ENCODE measurements around the gene CYBA. TPM values are rescaled to one million over a fixed set of nuclear protein-coding genes. Genes with fewer than 3 reads are reported as not detected.
A peak's percentile ranks its signal among the peaks of the same experiment; 100 is the strongest.

The CYBA gene
- total and polyA plus RNA-seq, 9 of the 15 experiments (the other 6 are each of a cell fraction or from before 2014, with no cell fraction given) = 0.34 to 683 (median 93.0) TPM

DNA sequence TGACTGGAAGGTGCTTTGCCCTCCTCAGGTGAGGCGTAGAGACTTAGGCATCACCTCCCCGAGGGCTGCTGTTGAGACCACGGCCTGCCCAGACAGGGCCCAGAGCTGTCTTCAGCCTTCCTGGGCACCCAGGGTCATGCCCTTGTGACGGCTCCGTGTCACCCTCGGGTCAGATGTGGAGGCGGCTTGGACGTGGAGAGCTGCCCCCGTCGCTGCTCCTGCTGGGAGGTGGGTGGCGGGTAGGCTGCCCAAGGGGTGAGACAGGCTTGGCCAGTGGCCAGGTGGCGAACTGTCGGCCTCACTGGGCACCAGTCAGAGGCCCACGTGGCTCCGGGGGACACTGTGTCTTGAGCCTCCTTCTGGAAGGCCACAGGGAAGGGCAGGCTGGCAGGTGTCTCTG lies 44.4 kb upstream of the CYBA start (continued):
- no peak for TF ChIP-seq ZNF318 (IDR thresholded peaks at IDR 0.05; ENCODE audit: borderline replicate concordance in 1 of 2, low read depth in 1 of 2)
- no peak for TF ChIP-seq ZNF586 (CRISPR knock-in tag; conservative IDR thresholded peaks at IDR 0.05)
- TF ChIP-seq HSF4 (CRISPR knock-in tag; IDR thresholded peaks at IDR 0.05; ENCODE audit: borderline replicate concordance) = no peak
- TF ChIP-seq, protein P1, sequence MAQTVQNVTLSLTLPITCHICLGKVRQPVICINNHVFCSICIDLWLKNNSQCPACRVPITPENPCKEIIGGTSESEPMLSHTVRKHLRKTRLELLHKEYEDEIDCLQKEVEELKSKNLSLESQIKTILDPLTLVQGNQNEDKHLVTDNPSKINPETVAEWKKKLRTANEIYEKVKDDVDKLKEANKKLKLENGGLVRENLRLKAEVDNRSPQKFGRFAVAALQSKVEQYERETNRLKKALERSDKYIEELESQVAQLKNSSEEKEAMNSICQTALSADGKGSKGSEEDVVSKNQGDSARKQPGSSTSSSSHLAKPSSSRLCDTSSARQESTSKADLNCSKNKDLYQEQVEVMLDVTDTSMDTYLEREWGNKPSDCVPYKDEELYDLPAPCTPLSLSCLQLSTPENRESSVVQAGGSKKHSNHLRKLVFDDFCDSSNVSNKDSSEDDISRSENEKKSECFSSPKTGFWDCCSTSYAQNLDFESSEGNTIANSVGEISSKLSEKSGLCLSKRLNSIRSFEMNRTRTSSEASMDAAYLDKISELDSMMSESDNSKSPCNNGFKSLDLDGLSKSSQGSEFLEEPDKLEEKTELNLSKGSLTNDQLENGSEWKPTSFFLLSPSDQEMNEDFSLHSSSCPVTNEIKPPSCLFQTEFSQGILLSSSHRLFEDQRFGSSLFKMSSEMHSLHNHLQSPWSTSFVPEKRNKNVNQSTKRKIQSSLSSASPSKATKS (CRISPR knock-in tag; IDR thresholded peaks at IDR 0.05) = no peak
- no peak for TF ChIP-seq ZFX (CRISPR knock-in tag; IDR thresholded peaks at IDR 0.05)
- TF ChIP-seq KLF10 (CRISPR knock-in tag; IDR thresholded peaks at IDR 0.05) = no peak
- no peak for TF ChIP-seq RBBP5 (IDR thresholded peaks at IDR 0.05; ENCODE audit: borderline replicate concordance, insufficient read depth, low read length, poor library complexity, severe bottlenecking)
- TF ChIP-seq, protein P2, sequence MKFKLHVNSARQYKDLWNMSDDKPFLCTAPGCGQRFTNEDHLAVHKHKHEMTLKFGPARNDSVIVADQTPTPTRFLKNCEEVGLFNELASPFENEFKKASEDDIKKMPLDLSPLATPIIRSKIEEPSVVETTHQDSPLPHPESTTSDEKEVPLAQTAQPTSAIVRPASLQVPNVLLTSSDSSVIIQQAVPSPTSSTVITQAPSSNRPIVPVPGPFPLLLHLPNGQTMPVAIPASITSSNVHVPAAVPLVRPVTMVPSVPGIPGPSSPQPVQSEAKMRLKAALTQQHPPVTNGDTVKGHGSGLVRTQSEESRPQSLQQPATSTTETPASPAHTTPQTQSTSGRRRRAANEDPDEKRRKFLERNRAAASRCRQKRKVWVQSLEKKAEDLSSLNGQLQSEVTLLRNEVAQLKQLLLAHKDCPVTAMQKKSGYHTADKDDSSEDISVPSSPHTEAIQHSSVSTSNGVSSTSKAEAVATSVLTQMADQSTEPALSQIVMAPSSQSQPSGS (CRISPR knock-in tag; IDR thresholded peaks at IDR 0.05) = no peak
- TF ChIP-seq PCBP1 (IDR thresholded peaks at IDR 0.05; ENCODE audit: low read depth, low read length, poor library complexity, severe bottlenecking) = peak; percentile 17
- no peak for TF ChIP-seq CBX2 (IDR thresholded peaks at IDR 0.05; ENCODE audit: insufficient read depth, low read length, poor library complexity, severe bottlenecking)
- TF ChIP-seq ZNF444 (CRISPR knock-in tag; IDR thresholded peaks at IDR 0.05) = no peak
- no peak for TF ChIP-seq ZNF778 (CRISPR knock-in tag; IDR thresholded peaks at IDR 0.05)
- TF ChIP-seq, protein P3, sequence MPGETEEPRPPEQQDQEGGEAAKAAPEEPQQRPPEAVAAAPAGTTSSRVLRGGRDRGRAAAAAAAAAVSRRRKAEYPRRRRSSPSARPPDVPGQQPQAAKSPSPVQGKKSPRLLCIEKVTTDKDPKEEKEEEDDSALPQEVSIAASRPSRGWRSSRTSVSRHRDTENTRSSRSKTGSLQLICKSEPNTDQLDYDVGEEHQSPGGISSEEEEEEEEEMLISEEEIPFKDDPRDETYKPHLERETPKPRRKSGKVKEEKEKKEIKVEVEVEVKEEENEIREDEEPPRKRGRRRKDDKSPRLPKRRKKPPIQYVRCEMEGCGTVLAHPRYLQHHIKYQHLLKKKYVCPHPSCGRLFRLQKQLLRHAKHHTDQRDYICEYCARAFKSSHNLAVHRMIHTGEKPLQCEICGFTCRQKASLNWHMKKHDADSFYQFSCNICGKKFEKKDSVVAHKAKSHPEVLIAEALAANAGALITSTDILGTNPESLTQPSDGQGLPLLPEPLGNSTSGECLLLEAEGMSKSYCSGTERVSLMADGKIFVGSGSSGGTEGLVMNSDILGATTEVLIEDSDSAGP (CRISPR knock-in tag; IDR thresholded peaks at IDR 0.05) = no peak
- peak; percentile 50 for TF ChIP-seq RBFOX2 (IDR thresholded peaks at IDR 0.05; ENCODE audit: low read depth, low read length)
